ENCODE results near the gene CCL19.

GRCh38 chr9:34675048-34675714 is 15.9 kb downstream of the CCL19 start:
- TF ChIP-seq, protein P1, sequence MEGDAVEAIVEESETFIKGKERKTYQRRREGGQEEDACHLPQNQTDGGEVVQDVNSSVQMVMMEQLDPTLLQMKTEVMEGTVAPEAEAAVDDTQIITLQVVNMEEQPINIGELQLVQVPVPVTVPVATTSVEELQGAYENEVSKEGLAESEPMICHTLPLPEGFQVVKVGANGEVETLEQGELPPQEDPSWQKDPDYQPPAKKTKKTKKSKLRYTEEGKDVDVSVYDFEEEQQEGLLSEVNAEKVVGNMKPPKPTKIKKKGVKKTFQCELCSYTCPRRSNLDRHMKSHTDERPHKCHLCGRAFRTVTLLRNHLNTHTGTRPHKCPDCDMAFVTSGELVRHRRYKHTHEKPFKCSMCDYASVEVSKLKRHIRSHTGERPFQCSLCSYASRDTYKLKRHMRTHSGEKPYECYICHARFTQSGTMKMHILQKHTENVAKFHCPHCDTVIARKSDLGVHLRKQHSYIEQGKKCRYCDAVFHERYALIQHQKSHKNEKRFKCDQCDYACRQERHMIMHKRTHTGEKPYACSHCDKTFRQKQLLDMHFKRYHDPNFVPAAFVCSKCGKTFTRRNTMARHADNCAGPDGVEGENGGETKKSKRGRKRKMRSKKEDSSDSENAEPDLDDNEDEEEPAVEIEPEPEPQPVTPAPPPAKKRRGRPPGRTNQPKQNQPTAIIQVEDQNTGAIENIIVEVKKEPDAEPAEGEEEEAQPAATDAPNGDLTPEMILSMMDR (conservative IDR thresholded peaks at IDR 0.05; ENCODE audit: low read depth, low read length): peak; percentile 88
- TF ChIP-seq EZH2 (IDR thresholded peaks at IDR 0.05; ENCODE audit: borderline replicate concordance, low read depth, low read length, poor library complexity, severe bottlenecking): no peak

All from A673 (cell line).